ENCODE data around the gene TMEM175.
"Not testable (repeated sequence)": the region's sequence is repeated elsewhere in the genome, so short reads cannot be mapped to it uniquely, and the experiment has no call there.

TMEM175 gene

DNA sequence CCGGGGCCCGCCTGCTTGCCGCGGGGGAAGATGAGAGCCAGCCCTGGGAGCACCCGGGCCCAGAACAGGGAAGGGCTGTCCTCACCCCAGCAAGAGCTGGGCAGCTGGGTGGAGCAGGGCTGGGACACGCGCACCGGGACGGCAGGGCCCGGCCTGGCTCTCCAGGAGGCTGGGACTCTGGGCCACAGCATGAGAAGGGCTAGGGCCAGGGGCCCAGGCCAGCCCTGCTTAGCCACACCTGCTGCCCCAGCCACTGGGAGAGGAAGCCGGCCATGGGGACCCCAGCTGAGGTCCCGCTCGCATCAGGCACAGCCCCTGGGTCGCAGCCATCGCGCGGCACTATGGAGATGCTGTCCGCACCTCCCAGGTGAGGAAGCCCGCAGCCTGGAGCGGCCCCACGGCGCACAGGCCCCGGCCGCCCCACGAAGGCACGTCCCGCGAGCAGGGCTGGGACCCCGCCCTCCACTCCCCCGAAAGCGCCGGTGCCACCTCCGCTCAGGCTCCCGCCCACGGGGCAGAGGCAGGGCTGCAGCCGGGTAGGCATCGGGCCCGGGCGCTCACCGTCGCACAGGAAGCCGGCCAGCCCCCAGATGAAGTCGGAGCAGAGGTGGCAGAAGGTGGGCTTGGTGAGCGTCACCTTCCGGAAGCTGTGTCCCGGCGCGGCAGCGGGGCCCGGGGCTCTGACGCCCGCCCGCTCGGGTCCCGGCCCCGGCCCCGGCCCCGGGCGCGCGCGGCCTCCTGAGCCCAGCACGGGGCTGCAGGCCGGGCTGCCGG is 40.6 kb downstream of the TMEM175 start:
- peak in 1 of 2 experiments; percentile 62 for DNase-seq

DNA sequence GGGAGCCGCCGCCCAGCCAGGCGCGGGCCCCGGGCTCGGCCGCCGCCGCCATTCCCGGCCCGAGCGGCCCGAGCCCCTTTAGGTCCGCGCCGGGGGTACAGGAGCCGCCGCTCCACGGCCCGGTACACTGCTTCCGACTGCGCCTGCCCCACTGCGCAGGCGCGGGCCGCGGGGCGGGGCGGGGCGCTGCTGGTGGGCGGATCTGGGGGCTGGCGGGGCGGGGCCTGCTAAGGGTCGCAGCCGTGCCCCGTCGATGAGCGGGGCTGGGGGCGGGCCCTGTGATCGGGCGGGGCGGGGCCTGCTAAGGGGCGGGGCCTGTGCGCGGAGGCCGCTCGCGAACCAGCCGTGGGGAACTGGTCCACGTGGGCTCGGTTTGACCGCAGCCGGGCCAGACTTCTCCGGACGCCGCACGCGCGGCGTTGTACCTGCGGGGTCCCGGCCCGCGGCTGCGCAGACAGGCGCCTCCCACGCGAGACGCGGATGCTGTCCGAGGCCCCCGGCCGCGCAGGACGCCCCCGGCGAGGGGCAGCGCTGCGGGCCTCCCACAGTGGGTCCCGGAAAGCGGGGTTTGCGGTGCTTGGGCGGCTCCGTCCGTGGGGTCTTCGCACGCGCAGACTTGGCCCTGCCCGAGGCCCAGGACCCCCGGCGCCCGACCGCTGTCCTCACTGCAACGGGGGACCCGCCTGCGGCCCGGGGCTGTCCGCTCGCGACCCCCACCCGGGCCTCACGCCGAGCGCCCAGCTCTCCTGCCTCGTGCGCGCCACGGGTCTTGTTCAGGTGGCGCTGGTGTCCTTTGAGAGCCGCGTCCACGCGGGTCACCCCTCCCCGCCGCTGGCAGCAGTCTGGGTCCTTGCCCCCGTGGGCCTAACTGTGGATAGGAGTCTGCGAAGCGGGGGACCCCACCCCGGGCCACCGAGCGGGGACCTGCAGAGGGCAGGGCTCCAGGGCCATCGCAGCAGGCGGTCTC is 41.5 kb downstream of the TMEM175 start, which contains the start of gene DGKQ:
DGKQ (minus strand) TSS at position 139 of the 967 bp plus-strand sequence; CDS start at position 52, 87 bp downstream.
- DNase-seq, result peak in 1 of 2 experiments; percentile 80

DNA sequence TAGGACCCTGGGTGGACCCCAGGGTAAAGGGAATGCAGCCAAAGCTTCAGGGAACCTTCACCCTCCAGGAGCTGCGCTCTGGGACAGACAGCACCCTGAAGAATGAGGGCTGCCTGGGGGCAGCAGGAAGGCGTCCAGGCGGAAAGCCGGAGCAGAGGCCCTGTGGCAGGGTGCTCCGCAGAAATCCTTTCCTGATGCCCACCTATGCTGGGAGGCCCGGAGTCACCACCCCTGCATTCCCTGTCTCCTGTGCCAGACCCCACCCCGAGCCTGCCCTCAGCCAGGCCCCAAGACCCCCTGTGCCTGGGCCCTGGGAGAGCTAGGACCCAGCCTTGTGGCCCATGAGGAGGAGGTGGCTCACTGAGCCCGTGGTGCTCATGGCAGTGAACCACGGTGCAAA is 42.4 kb downstream of the TMEM175 start:
- DNase-seq, result no peak

DNA sequence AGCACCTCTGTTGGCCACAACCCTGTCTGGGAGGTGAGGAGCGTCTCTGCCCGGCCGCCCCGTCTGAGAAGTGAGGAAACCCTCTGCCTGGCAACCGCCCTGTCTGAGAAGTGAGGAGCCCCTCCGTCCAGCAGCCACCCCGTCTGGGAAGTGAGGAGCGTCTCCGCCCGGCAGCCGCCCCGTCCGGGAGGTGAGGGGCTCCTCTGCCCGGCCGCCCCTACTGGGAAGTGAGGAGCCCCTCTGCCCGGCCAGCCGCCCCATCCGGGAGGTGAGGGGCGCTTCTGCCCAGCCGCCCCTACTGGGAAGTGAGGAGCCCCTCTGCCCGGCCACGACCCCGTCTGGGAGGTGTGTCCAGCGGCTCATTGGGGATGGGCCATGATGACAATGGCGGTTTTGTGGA is 43.8 kb downstream of the TMEM175 start:
- DNase-seq, result not testable (repeated sequence)

DNA sequence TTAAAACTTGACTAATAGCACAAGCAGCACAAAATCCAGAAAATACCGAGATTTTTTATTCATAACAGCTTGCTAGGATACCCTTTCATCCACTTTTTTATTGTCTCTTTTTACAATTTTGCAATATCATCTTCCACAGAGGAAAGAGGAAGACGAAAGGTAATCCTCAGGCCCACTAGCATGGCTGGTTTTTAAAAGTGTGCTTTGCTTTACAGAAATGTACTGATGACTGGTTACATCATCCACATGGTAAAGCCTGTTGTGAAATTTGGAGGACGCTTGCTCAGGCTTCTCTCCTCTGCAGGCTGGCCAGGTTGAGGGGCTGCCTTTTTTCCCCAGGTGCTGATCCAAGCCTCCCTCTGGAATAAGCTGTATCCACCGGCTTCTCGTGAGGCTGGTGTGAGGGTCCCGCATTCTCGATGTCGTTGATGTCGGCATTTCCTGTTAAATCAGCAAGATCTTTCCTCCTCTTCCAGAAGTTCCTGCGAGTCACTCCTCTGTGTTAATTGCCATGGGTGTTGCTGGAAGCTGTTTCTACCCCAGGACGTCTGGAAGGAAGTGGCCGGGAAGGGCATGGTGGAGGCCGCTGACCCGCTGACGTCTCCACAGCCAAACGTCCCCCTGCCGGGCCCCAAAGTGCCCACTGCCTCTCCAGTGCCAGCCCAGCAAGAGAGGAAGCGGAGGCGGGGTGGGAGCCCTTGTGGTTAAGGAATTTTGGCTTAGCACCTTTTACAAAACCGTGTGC is 46.9 kb downstream of the TMEM175 start:
- no peak for DNase-seq

DNA sequence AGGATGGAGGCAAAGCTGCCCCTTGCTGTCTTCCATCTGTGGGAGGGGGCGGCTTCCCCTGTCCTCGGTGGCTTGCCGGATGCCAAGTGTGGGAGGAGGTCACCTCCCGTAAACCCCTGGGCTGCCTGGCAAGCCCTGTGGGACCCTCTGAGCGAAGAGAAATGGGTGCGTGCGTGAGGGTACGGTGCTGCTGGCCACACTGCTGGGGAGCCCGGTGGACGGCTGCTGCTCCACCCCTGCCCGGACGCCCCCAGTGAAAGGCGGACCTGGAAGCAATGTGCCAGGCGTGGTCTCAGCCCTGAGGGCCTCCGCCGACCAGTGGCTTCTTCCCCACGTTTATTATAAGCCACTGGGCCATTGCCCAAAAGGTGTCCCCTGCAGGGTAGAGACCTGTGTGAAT is 50.0 kb downstream of the TMEM175 start:
- DNase-seq, result no peak

DNA sequence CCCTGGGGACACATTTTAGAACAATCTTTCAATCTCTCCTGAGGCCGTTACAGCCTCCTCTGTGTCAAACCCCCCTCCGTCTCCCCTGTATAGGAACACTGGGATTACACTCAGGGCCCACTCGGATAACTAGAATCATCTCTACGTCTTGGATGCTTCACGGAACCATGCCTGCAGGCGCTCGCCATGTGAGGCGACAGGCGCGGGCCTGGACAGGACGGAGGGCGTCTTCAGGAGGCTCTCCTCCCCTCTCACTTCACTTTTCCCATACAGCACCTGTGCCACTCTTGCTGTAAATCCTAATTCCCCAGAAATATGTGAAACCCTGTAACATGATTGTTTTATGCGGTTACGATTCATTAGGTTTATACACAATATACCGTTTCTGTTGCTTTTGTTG is 50.6 kb downstream of the TMEM175 start:
- DNase-seq, result no peak

DNA sequence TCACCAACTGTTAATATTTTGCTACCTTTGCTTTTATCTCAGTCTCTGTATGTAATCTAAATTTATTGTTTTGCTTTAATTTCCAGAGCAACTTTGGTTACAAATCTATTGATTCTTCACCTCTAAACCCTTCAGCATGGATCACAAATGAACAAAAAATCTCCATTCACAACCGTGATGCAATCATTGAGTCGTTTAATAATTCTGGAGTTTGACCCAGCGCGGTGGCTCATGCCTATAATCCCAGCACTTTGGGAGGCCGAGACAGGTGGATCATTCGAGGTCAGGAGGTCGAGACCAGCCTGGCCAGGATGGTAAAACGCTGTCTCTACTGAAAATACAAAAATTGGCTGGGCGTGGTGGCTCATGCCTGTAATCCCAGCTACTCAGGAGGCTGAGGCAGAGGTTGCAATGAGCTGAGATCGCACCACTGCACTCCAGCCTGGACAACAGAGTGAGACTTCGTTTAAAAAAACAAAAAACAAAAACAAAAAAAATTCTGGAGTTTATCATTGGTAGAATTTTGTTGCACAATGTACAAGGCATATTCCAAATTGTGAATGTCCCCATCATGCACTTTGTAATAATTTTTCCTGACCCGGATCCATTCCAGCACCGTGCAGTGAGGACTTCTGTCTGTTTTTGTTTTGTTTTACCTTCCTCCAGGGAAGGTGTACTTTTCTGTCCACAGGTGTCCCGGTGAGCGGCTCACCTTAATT is 52.2 kb downstream of the TMEM175 start:
- no peak for DNase-seq

DNA sequence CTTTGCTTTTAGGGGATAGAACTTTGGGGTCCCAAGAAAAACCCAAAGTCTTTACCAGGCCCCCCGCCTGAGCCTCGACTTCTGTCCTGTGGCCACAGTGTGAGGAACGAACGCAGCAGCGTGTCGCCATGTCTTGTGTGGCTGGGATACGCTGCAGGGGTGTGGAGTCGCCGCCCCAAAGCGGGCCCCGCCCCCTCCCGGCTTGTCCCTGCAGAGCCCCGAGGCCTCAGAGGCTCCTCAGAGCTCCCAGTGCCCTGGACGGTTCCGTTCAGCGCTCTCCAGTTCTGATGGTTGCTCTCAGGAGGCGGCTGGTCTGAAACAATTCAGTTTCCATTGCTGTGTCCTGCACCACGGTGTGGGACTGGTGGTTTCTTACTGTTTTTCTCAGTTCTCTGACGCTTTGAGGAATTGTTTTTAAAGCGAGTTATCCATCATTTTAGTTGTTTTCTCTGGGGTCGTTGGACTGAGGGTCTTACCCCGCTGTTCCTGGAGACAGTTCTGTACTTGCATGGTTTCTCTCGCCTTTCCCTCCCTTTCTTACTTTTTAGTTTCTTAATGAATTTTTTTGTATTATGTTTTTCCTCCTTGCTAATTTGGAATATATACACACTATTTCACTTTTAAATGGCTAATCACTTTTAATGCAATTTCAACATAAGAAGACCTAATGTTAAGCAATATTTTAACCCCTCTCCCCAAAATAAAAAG is 53.0 kb downstream of the TMEM175 start:
- DNase-seq, result peak; percentile 52 to 88

DNA sequence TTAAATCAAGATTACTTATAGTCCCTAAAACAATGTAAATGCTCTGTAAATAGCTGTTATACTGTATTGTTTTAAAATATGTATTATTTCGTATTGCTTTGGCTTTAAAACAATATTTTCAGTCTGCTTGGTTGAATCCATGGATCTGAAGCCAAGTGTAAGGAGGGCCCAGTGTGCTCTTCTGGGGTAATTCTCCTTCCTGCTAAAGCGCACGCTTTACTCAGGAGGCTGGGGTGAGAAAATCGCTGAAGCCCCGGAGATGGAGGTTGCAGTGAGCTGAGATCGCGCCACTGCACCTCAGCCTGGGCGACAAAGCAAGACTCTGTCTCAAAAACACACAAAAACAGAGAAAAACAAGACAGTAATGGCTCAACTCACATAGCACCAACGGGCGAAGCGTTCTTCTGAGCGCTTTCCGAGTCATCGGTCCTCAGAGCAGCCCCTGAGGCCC is 54.2 kb downstream of the TMEM175 start:
- peak in 1 of 2 experiments; percentile 67 for DNase-seq

DNA sequence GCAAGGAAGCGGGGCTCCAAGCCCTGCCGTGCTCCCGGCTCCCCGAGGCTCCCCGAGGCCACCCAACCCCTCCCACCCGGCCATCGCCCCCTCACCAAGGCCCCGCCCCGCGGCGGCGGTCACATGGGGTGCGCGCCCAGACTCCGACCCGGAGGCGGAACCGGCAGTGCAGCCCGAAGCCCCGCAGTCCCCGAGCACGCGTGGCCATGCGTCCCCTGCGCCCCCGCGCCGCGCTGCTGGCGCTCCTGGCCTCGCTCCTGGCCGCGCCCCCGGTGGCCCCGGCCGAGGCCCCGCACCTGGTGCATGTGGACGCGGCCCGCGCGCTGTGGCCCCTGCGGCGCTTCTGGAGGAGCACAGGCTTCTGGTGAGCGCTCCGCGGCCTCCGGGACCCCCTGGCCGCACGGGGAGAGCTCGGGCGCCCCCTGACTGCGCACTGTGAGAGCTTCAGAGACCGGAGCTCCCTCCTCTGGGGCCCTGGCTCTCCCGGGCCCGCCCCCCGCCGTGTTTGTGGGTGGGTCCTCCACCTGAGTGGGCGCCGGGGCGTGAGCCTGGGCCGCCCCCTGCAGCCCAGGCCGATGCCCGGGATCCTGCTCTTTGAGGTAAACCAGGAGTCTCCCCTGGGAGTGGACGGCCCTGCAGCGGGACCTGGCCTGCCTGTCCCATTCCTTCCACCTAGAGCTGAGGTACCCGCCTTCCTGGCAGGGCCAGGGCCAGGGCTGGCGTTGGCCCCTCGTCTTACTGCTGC is 54.8 kb downstream of the TMEM175 start, which contains the start of gene IDUA:
IDUA (plus strand) TSS at position 166 of the 745 bp plus-strand sequence; CDS start at position 207, 41 bp downstream.
- peak; percentile 33 to 87 for DNase-seq

DNA sequence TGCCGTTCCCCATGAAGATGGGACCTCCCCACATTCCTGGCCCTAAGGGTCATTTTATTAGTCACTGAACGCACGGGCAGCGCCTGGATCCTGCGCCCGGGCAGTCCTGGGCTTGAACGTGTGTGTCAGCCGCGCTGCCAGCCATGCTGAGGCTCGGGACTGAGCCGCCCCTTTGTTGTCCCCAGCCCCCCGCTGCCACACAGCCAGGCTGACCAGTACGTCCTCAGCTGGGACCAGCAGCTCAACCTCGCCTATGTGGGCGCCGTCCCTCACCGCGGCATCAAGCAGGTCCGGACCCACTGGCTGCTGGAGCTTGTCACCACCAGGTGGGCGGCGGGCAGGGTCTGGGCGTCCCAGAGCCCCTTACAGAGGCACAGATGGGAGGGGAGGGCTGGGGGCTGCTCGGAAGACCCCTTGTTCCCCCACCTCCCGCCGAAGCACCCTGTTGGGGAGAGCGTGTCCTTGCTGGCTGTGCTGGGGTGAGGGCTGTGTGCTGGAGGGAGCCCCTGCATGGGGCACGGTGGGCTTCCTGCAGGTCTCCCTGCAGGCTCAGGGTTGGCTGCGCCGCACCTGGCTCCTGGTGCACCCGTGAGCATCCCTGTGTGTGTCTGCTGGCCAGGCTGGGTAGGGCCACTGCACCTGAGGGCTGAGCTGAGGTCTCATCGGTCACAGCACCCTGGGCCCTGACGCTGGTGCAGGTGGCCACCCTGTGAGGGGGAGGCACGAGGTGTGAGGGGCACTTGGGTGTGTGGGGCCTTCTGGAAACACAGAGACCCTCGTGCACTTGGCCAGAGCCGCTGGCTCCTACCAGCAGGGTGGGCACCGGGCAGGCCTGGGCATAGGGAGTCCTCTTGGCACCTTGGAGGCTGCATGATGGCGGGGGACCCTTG is 55.6 kb downstream of the TMEM175 start:
- no peak for DNase-seq

DNA sequence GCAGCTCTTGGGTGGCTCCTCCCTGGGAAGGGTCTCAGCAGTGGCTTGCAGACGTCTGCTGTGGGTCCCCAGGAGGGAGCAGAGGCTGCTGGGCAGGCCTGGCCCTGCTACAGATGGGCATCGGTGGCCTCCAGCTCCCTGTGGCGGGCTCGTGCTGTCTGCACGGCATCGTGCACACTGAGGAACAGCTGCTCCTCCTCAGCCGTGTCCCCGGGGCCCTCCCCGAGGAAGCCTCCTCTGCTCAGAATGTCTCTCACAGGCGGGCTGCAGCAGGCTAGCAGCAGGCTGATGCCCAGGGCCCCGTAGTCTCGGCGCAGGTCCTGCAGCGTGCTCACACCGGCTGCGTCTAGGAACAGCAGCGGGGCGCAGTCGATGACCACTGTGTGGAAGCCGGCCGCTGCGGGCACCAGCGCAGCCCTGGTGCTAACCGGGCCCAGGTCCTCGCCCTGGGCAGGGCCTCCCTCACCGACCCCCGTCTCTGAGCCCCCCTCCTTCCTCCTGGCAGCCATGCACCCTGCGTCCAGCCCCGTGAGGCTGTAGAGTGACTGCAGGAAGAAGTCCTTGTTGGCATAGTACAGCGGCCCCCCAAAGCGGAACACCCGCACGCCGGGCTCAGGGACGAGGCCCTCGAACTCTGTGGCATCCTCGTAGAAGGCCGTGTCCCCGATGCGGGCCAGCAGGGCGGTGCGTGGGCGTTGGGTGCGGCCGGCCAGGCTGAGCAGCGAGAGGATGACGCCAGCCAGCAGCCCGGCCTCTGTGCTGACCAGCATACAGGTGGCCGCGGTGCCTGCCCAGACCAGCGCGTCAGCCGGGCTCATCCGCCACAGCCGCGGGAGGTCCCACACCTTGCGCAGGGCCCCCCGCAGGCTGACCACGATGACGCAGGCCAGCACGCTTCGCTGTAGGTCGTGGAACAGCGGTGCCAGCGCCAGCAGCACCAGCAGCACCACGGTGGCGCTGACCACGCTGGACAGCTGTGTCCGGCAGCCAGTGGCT is 56.8 kb downstream of the TMEM175 start:
- no peak for DNase-seq

DNA sequence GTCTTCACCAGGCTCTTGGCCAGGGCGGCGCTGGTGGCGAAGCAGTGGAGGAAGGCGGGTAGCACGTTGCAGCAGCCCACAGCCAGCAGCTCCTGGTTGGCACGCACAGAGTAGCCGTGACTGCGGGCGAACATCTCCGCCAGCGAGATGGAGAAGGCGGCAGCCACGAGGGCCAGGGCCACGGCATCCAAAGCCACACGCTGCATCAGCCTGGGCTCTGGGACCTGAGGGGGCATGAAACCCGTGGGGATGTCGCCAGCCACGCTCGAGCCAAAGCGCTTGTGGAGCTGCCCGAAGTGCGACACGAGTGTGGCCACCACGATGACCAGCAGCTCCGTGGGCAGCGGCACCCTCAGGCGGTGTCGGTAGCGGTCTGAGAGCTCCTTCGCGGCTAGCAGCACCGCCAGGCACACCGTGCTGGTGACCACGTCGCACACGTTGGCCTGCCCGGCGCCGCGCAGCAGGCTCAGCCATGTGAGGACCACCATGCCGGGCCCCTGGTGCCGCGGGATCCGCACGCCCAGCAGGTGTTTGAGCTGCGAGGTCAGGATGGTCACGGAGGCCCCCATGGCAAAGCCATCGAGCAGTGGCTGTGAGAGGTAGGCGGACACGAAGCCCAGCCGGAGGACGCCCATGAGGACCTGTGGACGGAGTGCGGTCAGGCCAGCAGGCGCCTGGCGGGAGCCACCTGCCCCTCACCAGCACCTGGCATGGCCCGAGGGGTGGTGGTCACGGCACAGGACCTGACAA is 57.6 kb downstream of the TMEM175 start:
- no peak for DNase-seq

DNA sequence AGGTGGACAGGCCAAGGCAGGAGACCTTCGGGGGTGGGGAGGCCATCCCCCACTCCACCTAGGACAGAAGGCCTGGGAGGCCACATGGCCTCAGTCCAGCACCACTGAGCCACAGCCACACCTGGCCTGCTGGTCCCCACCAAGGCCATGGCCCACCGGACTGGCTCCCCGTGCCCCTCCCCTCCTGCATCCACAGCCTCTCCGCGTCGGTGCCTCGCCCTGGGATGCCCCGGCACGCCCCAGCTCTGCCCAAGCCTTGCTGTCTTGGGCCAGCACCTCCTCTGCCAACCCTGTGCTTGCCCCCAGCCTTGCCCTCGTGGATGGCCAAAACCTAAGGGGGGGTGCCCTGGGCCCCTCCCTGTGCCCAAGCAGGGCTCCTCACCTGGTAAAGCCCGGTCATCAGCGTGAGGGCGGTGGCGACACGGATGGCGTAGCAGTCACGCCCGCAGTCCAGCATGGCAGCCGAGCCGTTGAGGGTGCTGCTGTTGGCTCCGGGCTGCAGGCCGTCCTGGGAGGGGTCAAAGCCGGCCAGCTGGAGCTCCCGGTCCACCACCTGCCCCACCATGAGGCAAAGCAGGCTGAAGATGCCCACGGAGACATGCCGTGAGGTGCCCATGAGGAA is 58.6 kb downstream of the TMEM175 start:
- DNase-seq, result no peak

DNA sequence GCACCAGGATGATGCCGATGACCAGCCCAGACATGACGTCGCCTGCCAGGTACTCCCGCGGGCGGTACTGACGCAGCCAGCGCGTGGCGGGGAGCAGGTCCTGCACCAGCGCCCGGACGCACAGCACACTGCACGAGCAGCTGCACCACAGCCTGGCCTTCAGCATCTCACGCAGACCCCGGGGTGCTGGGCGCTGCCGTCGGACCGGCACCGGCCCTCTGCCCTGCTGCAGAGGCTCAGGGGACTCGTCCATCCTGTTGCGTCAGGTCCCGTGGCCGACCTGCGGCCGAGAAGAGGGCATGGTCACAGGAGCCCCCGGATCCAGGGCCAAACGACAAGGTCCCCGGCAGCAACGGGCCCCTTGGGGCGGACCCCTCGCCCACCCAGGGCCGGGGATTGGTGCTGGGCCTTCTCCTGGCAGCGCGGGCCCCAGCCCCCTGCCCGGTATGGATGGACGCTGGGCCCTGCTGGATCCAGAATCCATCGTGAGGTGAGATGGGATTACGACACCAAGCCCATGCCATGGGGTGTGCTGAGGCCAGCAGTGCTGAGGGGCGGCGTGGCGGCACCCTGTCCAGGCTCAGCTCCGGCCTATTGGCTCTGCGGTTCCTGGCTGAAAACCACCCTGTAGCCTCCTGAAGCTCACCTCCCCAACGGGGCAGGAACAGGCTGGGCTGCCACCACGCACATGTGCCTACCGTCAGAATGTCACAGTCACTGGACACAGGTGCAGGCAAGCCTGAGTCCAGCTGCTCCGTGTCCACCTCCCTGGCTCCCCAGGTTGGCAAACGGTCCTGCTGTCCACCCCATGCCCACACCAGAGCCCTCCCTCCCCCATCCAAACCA is 59.4 kb downstream of the TMEM175 start:
- no peak for DNase-seq

All from NCI-H526 (cell line).